Tibial nerve (tissue), 3 donors: ENCODE results near the gene ANKRD44.

Source experiments
- POLR2A ChIP-seq, 2 donors: fragments of 450-650 bp; IDR thresholded peaks; one replicate each; pipeline ENCODE4 v1.6.1; 2017; ENCODE audit warnings: antibody characterized with exemption in 2 of 2, mild to moderate bottlenecking in 2 of 2, moderate library complexity in 2 of 2
- TF ChIP-seq, protein P1 (sequence below), 5 experiments: fragments of 200-600 bp in 3 of 5; fragments of 450-650 bp in 2 of 5; sonication (generic) in 3 of 5; IDR thresholded peaks; one replicate each; pipeline ENCODE4 v1.5.1; 2016 to 2019; ENCODE audit warnings: antibody characterized with exemption in 5 of 5, mild to moderate bottlenecking in 3 of 5, moderate library complexity in 2 of 5

GRCh38 chr2:197249381-197250083, 61.0 kb downstream of the ANKRD44 start:
- no peak for TF ChIP-seq POLR2A (IDR thresholded peaks at IDR 0.05)
- TF ChIP-seq, protein P1, sequence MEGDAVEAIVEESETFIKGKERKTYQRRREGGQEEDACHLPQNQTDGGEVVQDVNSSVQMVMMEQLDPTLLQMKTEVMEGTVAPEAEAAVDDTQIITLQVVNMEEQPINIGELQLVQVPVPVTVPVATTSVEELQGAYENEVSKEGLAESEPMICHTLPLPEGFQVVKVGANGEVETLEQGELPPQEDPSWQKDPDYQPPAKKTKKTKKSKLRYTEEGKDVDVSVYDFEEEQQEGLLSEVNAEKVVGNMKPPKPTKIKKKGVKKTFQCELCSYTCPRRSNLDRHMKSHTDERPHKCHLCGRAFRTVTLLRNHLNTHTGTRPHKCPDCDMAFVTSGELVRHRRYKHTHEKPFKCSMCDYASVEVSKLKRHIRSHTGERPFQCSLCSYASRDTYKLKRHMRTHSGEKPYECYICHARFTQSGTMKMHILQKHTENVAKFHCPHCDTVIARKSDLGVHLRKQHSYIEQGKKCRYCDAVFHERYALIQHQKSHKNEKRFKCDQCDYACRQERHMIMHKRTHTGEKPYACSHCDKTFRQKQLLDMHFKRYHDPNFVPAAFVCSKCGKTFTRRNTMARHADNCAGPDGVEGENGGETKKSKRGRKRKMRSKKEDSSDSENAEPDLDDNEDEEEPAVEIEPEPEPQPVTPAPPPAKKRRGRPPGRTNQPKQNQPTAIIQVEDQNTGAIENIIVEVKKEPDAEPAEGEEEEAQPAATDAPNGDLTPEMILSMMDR (IDR thresholded peaks at IDR 0.05), result no peak
